Inferior parietal cortex (tissue), 1 donor: ENCODE data around the gene KIF5A.

ENCODE experiments used
- DNase-seq: peaks from one replicate; pipeline ENCODE4 v3.0.0-alpha.2; 2016; ENCODE audit errors: extremely low spot score

KIF5A gene

GRCh38 chr12:57535764-57536596, 13.9 kb upstream of the KIF5A start:
- no peak for DNase-seq

- DNase-seq: no peak
Measured at GRCh38 chr12:57536597-57536942, 13.3 kb upstream of the KIF5A start.

GRCh38 chr12:57539134-57539768, 10.6 kb upstream of the KIF5A start:
- peak; percentile 17 for DNase-seq

GRCh38 chr12:57541001-57541400, 8.8 kb upstream of the KIF5A start:
- DNase-seq: no peak

- DNase-seq: no peak
Measured at GRCh38 chr12:57541717-57542116, 8.1 kb upstream of the KIF5A start.

GRCh38 chr12:57543581-57543980, 6.3 kb upstream of the KIF5A start:
- peak; percentile 31 for DNase-seq

GRCh38 chr12:57545809-57546437, 3.9 kb upstream of the KIF5A start:
- DNase-seq: no peak

GRCh38 chr12:57546438-57547287, 3.2 kb upstream of the KIF5A start, which contains the start of gene DCTN2:
Gene DCTN2, minus strand, starts transcription at chr12:57547192. Its CDS starts 129 bp downstream, at chr12:57547063.
- no peak for DNase-seq

- peak; percentile 97 for DNase-seq
Measured at GRCh38 chr12:57547288-57548012, 2.4 kb upstream of the KIF5A start.

- DNase-seq: no peak
Measured at GRCh38 chr12:57548013-57548315, 1.9 kb upstream of the KIF5A start.

GRCh38 chr12:57548488-57548887, 1.4 kb upstream of the KIF5A start:
- DNase-seq: no peak

GRCh38 chr12:57549203-57549908, 488 bp upstream of the KIF5A start:
- no peak for DNase-seq

GRCh38 chr12:57550641-57551549, 1.1 kb downstream of the KIF5A start:
- DNase-seq: no peak

- DNase-seq: no peak
Measured at GRCh38 chr12:57551637-57552305, 1.9 kb downstream of the KIF5A start.

GRCh38 chr12:57552306-57552651, 2.4 kb downstream of the KIF5A start:
- DNase-seq: no peak

GRCh38 chr12:57552835-57553313, 3.0 kb downstream of the KIF5A start:
- no peak for DNase-seq

GRCh38 chr12:57553343-57554202, 3.7 kb downstream of the KIF5A start:
- DNase-seq: no peak

- no peak for DNase-seq
Measured at GRCh38 chr12:57554453-57554852, 4.6 kb downstream of the KIF5A start.
